CD4-positive, alpha-beta T cell treated with Interleukin-2 at 100 ng/mL for 4 hours (primary cell): ENCODE results near the gene FAM234B.
"Not testable (repeated sequence)": the region's sequence is repeated elsewhere in the genome, so short reads cannot be mapped to it uniquely, and the experiment has no call there.

Experiments
- DNase-seq: peaks from one replicate; pipeline ENCODE4 v3.0.0-alpha.2; 2020; ENCODE audit warnings: low spot score

Gene FAM234B

GRCh38 chr12:13061377-13061776, 17.2 kb downstream of the FAM234B start:
- no peak for DNase-seq

- no peak for DNase-seq
Measured at GRCh38 chr12:13062669-13063068, 18.5 kb downstream of the FAM234B start.

GRCh38 chr12:13066014-13066413, 21.8 kb downstream of the FAM234B start:
- DNase-seq: no peak

- no peak for DNase-seq
Measured at GRCh38 chr12:13066459-13066858, 22.3 kb downstream of the FAM234B start.

GRCh38 chr12:13067322-13067721, 23.1 kb downstream of the FAM234B start:
- no peak for DNase-seq

GRCh38 chr12:13069380-13069779, 25.2 kb downstream of the FAM234B start:
- DNase-seq: no peak

GRCh38 chr12:13071305-13072280, 27.4 kb downstream of the FAM234B start:
- DNase-seq: no peak

- DNase-seq: no peak
Measured at GRCh38 chr12:13073173-13073572, 29.0 kb downstream of the FAM234B start.

GRCh38 chr12:13074396-13075117, 30.4 kb downstream of the FAM234B start:
- no peak for DNase-seq

GRCh38 chr12:13075118-13075480, 30.9 kb downstream of the FAM234B start:
- no peak for DNase-seq

GRCh38 chr12:13075786-13076570, 31.8 kb downstream of the FAM234B start:
- DNase-seq: no peak

- DNase-seq: no peak
Measured at GRCh38 chr12:13079440-13079906, 35.3 kb downstream of the FAM234B start.

GRCh38 chr12:13080266-13080665, 36.1 kb downstream of the FAM234B start:
- no peak for DNase-seq

- DNase-seq: no peak
Measured at GRCh38 chr12:13082861-13083260, 38.7 kb downstream of the FAM234B start.

- not testable (repeated sequence) for DNase-seq
Measured at GRCh38 chr12:13083638-13084037, 39.5 kb downstream of the FAM234B start.

- DNase-seq: no peak
Measured at GRCh38 chr12:13084898-13085640, 40.9 kb downstream of the FAM234B start.

GRCh38 chr12:13085968-13086686, 41.9 kb downstream of the FAM234B start:
- DNase-seq: no peak

- DNase-seq: no peak
Measured at GRCh38 chr12:13087766-13088165, 43.6 kb downstream of the FAM234B start.

GRCh38 chr12:13088496-13088895, 44.3 kb downstream of the FAM234B start:
- no peak for DNase-seq

GRCh38 chr12:13090054-13090453, 45.9 kb downstream of the FAM234B start:
- no peak for DNase-seq

GRCh38 chr12:13091832-13092231, 47.7 kb downstream of the FAM234B start:
- DNase-seq: no peak
